Measurements from ENCODE around the gene KLHL29. TPM values are rescaled to one million over a fixed set of nuclear protein-coding genes. Genes with fewer than 3 reads are reported as not detected.

Gene KLHL29
- total and polyA plus RNA-seq, 2 of the 13 experiments (the other 11 are each of a cell fraction or from before 2014, with no cell fraction given), result 0.01 TPM; not detected in 1

DNA sequence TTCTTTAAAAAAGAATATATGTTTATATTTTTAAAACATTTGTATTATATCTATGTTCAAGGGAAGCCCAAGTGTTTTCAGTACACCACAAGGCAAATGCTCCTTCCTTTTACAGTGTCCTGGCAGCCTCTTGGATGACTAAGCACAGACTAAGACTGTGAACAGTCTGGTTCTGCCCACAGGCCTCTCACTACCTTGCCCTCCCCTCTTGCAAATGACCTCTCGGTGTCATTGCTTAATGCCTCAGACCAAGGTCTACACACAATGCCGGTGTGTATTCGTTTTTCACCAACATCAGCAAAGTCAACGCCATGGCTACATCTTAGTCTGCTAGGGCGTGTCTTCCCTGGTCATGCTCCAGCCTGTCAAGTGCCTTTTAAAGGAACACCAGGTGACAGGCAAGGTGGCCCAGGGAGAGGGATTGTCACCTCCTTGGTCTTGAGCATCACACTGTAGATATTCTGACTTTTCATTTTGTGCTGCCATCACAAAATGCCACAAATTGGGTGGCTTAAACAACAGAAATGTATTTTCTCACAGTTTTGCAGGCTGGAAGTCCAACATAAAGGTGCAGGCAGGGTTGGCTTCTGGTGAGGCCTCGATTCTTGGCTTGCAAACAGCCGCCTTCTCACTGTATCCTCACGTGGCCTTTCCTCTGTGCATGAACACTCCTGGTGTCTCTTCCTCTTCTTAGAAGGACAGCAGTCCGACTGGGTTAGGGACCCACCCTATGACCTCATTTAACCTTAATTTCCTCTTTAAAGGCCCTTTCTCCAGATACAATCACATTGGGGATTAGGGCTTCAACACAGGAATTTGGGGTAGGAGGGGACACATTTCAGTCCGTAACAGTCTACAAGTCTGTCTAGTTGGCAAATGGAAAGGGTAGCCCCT lies 266.5 kb downstream of the KLHL29 start:
- H3K9ac ChIP-seq (ENCODE audit: insufficient read depth, low read depth, low read length), result no peak overlapping the region
- peak; percentile 58 for FAIRE-seq
- in situ Hi-C loops (cut with HindIII; ENCODE audit: extremely low pct_ligation_motif_present, low pct_unique_long_range_greater_than_20kb), result no loop called here
- no peaks in the 10 kb centered on the region for H3K36me3 ChIP-seq (replicated peaks in 1 of 2; ENCODE audit: control insufficient read depth in 1 of 2, insufficient read depth in 2 of 2, low read length in 2 of 2)
- peak; percentile 61 for ATAC-seq
- H3K27ac ChIP-seq (ENCODE audit: extremely low read length, insufficient read depth, low read length), result no peak overlapping the region
- no peaks in the 10 kb centered on the region for H3K4me1 ChIP-seq (ENCODE audit: insufficient read depth, low read length)
- DNase-seq (ENCODE audit: low spot score), result peak; percentile 39
- 22% methylated on average over 10 of the region's 10 CpGs for WGBS (ENCODE audit: low lambda C conversion rate)
- intact Hi-C loops (cut with micrococcal nuclease; ENCODE audit: unreplicated experiment), result no loop called here
- H3K4me3 ChIP-seq (replicated peaks in 1 of 3; ENCODE audit: insufficient read depth in 1 of 3, low read depth in 2 of 3, low read length in 3 of 3), result no peak overlapping the region
- ChIA-PET CTCF (ENCODE audit: low intra/inter-chr PET ratio, low total read pairs) (no interaction called here), POLR2A (no interaction called here)
- no TSS peak for BruUV-seq (replicated peaks)
- peaks cover 6 to 51% of the 10 kb centered on the region in 2 experiments; a peak in 4 of 5 replicates for H3K27me3 ChIP-seq (ENCODE audit: control insufficient read depth in 1 of 2, insufficient read depth in 2 of 2, low read length in 2 of 2)
- no peaks in the 10 kb centered on the region for H4K20me1 ChIP-seq (ENCODE audit: insufficient read depth, low read length)
- H3K79me2 ChIP-seq (ENCODE audit: insufficient read depth, low read length), result no peaks in the 10 kb centered on the region
- no peaks in the 10 kb centered on the region for H3K9me3 ChIP-seq (ENCODE audit: low read length)
- H2AFZ ChIP-seq (ENCODE audit: low read length), result no peak overlapping the region
- no peak overlapping the region for H3K4me2 ChIP-seq (ENCODE audit: low read depth, low read length)
- TF ChIP-seq ZFP1 (CRISPR knock-in tag; IDR thresholded peaks at IDR 0.05) (no peak), MAFF (IDR thresholded peaks at IDR 0.05; ENCODE audit: low read depth, low read length) (peak; percentile 15; the same call in 1 of the 2 replicates), MAFK (conservative IDR thresholded peaks at IDR 0.05 in 1 of 2, IDR thresholded peaks at IDR 0.05 in 1 of 2; ENCODE audit: low read length in 2 of 2) (peak; percentile 6 to 61; a peak in 2 of 4 replicates), FOSL2 (CRISPR knock-in tag; IDR thresholded peaks at IDR 0.05) (peak; percentile 23; the same call in 1 of the 2 replicates), ESRRA (CRISPR knock-in tag; IDR thresholded peaks at IDR 0.05; ENCODE audit: low read depth) (peak; percentile 88), RARA (CRISPR knock-in tag; IDR thresholded peaks at IDR 0.05) (peak; percentile 33; the same call in 1 of the 2 replicates), ZZZ3 (CRISPR knock-in tag; IDR thresholded peaks at IDR 0.05; ENCODE audit: borderline replicate concordance) (no peak), NR2F1 (CRISPR knock-in tag; IDR thresholded peaks at IDR 0.05) (0 out of 4 replicates have a peak, but pooled peaks of 1 of the 2 experiments have one; percentile 48), SKI (IDR thresholded peaks at IDR 0.05; ENCODE audit: partially characterized antibody) (peak; percentile 33), FOXO1 (CRISPR knock-in tag; IDR thresholded peaks at IDR 0.05) (no peak), NR2F6 (IDR thresholded peaks at IDR 0.05) (peak; percentile 54; the same call in 1 of the 2 replicates), NR2F6 (CRISPR knock-in tag; IDR thresholded peaks at IDR 0.05) (peak; percentile 74), CEBPB (IDR thresholded peaks at IDR 0.05; ENCODE audit: borderline replicate concordance, low read depth, low read length) (peak; percentile 87), HNF4A (CRISPR knock-in tag; IDR thresholded peaks at IDR 0.05) (peak; percentile 47), ZBTB40 (IDR thresholded peaks at IDR 0.05) (no peak), ZBTB40 (CRISPR knock-in tag; IDR thresholded peaks at IDR 0.05) (no peak), FOXJ3 (CRISPR knock-in tag; IDR thresholded peaks at IDR 0.05; ENCODE audit: borderline replicate concordance) (no peak), CEBPG (CRISPR knock-in tag; IDR thresholded peaks at IDR 0.05) (peak; percentile 69)

All from HepG2 (cell line).